Measurements from ENCODE around the gene FOCAD. TPM values are rescaled to one million over a fixed set of nuclear protein-coding genes. Genes with fewer than 3 reads are reported as not detected.

The FOCAD gene
- total RNA-seq, 2 donors from 2014 or later: 51.6 to 56.8 TPM

- peaks cover 10% of the 10 kb centered on the region for H3K36me3 ChIP-seq (ENCODE audit: control insufficient read depth, insufficient read depth, low read length)
- H3K36me3 Mint-ChIP-seq (ENCODE audit: low read depth): peaks cover 14% of the 10 kb centered on the region
- H3K9me3 Mint-ChIP-seq: no peaks in the 10 kb centered on the region
- H3K27me3 Mint-ChIP-seq (ENCODE audit: insufficient read depth): no peaks in the 10 kb centered on the region
- no peak overlapping the region for H3K9ac ChIP-seq (ENCODE audit: extremely low read depth, low read length, poor library complexity, severe bottlenecking)
- H3K4me3 Mint-ChIP-seq: no peak overlapping the region
- 75 to 96% methylated on average over 1 to 2 of the region's 2 CpGs for WGBS, 2 experiments (ENCODE audit: insufficient coverage in 1 of 2, insufficient read length in 1 of 2)
- TF ChIP-seq, protein P1, sequence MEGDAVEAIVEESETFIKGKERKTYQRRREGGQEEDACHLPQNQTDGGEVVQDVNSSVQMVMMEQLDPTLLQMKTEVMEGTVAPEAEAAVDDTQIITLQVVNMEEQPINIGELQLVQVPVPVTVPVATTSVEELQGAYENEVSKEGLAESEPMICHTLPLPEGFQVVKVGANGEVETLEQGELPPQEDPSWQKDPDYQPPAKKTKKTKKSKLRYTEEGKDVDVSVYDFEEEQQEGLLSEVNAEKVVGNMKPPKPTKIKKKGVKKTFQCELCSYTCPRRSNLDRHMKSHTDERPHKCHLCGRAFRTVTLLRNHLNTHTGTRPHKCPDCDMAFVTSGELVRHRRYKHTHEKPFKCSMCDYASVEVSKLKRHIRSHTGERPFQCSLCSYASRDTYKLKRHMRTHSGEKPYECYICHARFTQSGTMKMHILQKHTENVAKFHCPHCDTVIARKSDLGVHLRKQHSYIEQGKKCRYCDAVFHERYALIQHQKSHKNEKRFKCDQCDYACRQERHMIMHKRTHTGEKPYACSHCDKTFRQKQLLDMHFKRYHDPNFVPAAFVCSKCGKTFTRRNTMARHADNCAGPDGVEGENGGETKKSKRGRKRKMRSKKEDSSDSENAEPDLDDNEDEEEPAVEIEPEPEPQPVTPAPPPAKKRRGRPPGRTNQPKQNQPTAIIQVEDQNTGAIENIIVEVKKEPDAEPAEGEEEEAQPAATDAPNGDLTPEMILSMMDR (conservative IDR thresholded peaks at IDR 0.05): no peak
- no peak overlapping the region for H3K27ac ChIP-seq (ENCODE audit: low read depth, low read length)
- no peaks in the 10 kb centered on the region for H3K27me3 ChIP-seq (ENCODE audit: control insufficient read depth, insufficient read depth, low read length, poor library complexity, severe bottlenecking)
- H3K9me3 ChIP-seq (ENCODE audit: control insufficient read depth, low read length): no peaks in the 10 kb centered on the region
- H3K4me1 Mint-ChIP-seq: peaks cover 5% of the 10 kb centered on the region
- H3K4me1 ChIP-seq (ENCODE audit: control insufficient read depth, insufficient read depth, low read length): peaks cover 17% of the 10 kb centered on the region
- DNase-seq: no peak
- no peak overlapping the region for H3K27ac Mint-ChIP-seq
- no peak overlapping the region for H3K4me3 ChIP-seq (ENCODE audit: low read length)
Measured at GRCh38 chr9:20908461-20908860, 224.4 kb downstream of the FOCAD start.

GRCh38 chr9:20914556-20914955 is 230.5 kb downstream of the FOCAD start:
- H3K9me3 ChIP-seq (ENCODE audit: control insufficient read depth, low read length): no peaks in the 10 kb centered on the region
- Mint-ChIP-seq H3K36me3 (ENCODE audit: low read depth) (peaks cover 26% of the 10 kb centered on the region), H3K27me3 (ENCODE audit: insufficient read depth) (no peaks in the 10 kb centered on the region), H3K4me3 (no peak overlapping the region), H3K4me1 (peaks cover 2% of the 10 kb centered on the region), H3K27ac (no peak overlapping the region), H3K9me3 (peaks cover 9% of the 10 kb centered on the region)
- no peaks in the 10 kb centered on the region for H3K27me3 ChIP-seq (ENCODE audit: control insufficient read depth, insufficient read depth, low read length, poor library complexity, severe bottlenecking)
- DNase-seq: no peak
- WGBS, 2 experiments (ENCODE audit: insufficient coverage in 1 of 2, insufficient read length in 1 of 2): 91 to 100% methylated on average over 2 to 6 of the region's 6 CpGs
- peaks cover 26% of the 10 kb centered on the region for H3K36me3 ChIP-seq (ENCODE audit: control insufficient read depth, insufficient read depth, low read length)
- no peak overlapping the region for H3K9ac ChIP-seq (ENCODE audit: extremely low read depth, low read length, poor library complexity, severe bottlenecking)
- peaks cover 4% of the 10 kb centered on the region for H3K4me1 ChIP-seq (ENCODE audit: control insufficient read depth, insufficient read depth, low read length)
- TF ChIP-seq, protein P1 (conservative IDR thresholded peaks at IDR 0.05): no peak
- no peak overlapping the region for H3K27ac ChIP-seq (ENCODE audit: low read depth, low read length)
- H3K4me3 ChIP-seq (ENCODE audit: low read length): no peak overlapping the region

DNA sequence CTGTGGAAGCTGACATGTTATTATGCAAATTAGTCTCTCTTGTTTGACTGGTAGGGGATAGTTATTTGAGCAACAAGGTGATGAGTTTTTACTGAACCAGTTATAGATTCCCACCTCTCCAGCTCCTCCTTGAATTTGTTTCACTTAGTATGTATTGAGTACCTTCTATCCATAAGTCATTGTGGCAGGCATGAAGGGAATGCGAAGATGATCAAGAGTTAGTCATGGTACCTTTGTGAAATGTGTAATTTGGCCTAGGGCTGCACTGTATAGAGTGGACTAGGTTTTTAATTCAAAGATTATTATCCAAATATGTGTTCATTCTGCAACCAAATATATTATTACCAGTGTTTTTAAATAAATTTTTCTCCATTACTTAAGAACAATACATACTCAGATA is 237.3 kb downstream of the FOCAD start:
- Histone ChIP-seq H3K27me3 (ENCODE audit: control insufficient read depth, insufficient read depth, low read length, poor library complexity, severe bottlenecking) (no peaks in the 10 kb centered on the region), H3K9ac (ENCODE audit: extremely low read depth, low read length, poor library complexity, severe bottlenecking) (no peak overlapping the region), H3K36me3 (ENCODE audit: control insufficient read depth, insufficient read depth, low read length) (peaks cover 26% of the 10 kb centered on the region), H3K4me1 (ENCODE audit: control insufficient read depth, insufficient read depth, low read length) (no peaks in the 10 kb centered on the region), H3K9me3 (ENCODE audit: control insufficient read depth, low read length) (no peaks in the 10 kb centered on the region), H3K4me3 (ENCODE audit: low read length) (no peak overlapping the region), H3K27ac (ENCODE audit: low read depth, low read length) (no peak overlapping the region)
- TF ChIP-seq, protein P1 (conservative IDR thresholded peaks at IDR 0.05): no peak
- Mint-ChIP-seq H3K4me1 (no peaks in the 10 kb centered on the region), H3K27ac (no peak overlapping the region), H3K4me3 (no peak overlapping the region), H3K27me3 (ENCODE audit: insufficient read depth) (no peaks in the 10 kb centered on the region), H3K36me3 (ENCODE audit: low read depth) (peaks cover 33% of the 10 kb centered on the region), H3K9me3 (peaks cover 9% of the 10 kb centered on the region)
- 100% methylated on average over 1 of the region's 1 CpG; no CpG with 5 or more reads in 1 of the 2 experiments for WGBS, 2 experiments (ENCODE audit: insufficient coverage in 1 of 2, insufficient read length in 1 of 2)
- no peak for DNase-seq
